HL-60/S4 (cell line): Measurements from ENCODE around the gene ABHD3.
"Not testable (repeated sequence)": the region's sequence is repeated elsewhere in the genome, so short reads cannot be mapped to it uniquely, and the experiment has no call there.

Experiments used
- in situ Hi-C: fragments of 300-500 bp; cut with MboI; formaldehyde crosslinking; loops from 2 replicates; pipeline ENCODE4 v1.14.3; 2022; ENCODE audit warnings: low sequenced_read_pairs

ABHD3 gene

GRCh38 chr18:21656402-21656801, 48.2 kb downstream of the ABHD3 start:
- in situ Hi-C loops: no loop called here

GRCh38 chr18:21653361-21653760, 51.2 kb downstream of the ABHD3 start:
- in situ Hi-C loops: no loop called here

- in situ Hi-C loops: no loop called here
Observed at GRCh38 chr18:21652073-21652472, 52.5 kb downstream of the ABHD3 start.

GRCh38 chr18:21650311-21650710, 54.3 kb downstream of the ABHD3 start:
- in situ Hi-C loops: no loop called here

- in situ Hi-C loops: not testable (repeated sequence)
Observed at GRCh38 chr18:21640375-21640774, 64.2 kb downstream of the ABHD3 start.

GRCh38 chr18:21638822-21639221, 65.8 kb downstream of the ABHD3 start:
- in situ Hi-C loops: no loop called here

GRCh38 chr18:21636769-21637168, 67.8 kb downstream of the ABHD3 start:
- in situ Hi-C loops: no loop called here

- in situ Hi-C loops: no loop called here
Observed at GRCh38 chr18:21634588-21635199, 69.9 kb downstream of the ABHD3 start.

GRCh38 chr18:21632393-21632792, 72.2 kb downstream of the ABHD3 start:
- in situ Hi-C loops: no loop called here

GRCh38 chr18:21629089-21629832, 75.3 kb downstream of the ABHD3 start:
- in situ Hi-C loops: no loop called here

GRCh38 chr18:21621640-21622039, 82.9 kb downstream of the ABHD3 start:
- in situ Hi-C loops: not testable (repeated sequence)

- in situ Hi-C loops: no loop called here
Observed at GRCh38 chr18:21612125-21613039, 92.2 kb downstream of the ABHD3 start, which contains the start of gene SNRPD1. Gene SNRPD1, plus strand, starts transcription at chr18:21612314. Its CDS starts 116 bp downstream, at chr18:21612430.

GRCh38 chr18:21611401-21612124, 93.0 kb downstream of the ABHD3 start:
- in situ Hi-C loops: not testable (repeated sequence)

GRCh38 chr18:21605213-21605612, 99.4 kb downstream of the ABHD3 start:
- in situ Hi-C loops: no loop called here

- in situ Hi-C loops: no loop called here
Observed at GRCh38 chr18:21604671-21605070, 99.9 kb downstream of the ABHD3 start.

GRCh38 chr18:21602299-21602587, 102.3 kb downstream of the ABHD3 start:
- in situ Hi-C loops: no loop called here
